ENCODE measurements around the gene RAB24.
"Not testable (repeated sequence)": the region's sequence is repeated elsewhere in the genome, so short reads cannot be mapped to it uniquely, and the experiment has no call there.

RAB24 gene

DNA sequence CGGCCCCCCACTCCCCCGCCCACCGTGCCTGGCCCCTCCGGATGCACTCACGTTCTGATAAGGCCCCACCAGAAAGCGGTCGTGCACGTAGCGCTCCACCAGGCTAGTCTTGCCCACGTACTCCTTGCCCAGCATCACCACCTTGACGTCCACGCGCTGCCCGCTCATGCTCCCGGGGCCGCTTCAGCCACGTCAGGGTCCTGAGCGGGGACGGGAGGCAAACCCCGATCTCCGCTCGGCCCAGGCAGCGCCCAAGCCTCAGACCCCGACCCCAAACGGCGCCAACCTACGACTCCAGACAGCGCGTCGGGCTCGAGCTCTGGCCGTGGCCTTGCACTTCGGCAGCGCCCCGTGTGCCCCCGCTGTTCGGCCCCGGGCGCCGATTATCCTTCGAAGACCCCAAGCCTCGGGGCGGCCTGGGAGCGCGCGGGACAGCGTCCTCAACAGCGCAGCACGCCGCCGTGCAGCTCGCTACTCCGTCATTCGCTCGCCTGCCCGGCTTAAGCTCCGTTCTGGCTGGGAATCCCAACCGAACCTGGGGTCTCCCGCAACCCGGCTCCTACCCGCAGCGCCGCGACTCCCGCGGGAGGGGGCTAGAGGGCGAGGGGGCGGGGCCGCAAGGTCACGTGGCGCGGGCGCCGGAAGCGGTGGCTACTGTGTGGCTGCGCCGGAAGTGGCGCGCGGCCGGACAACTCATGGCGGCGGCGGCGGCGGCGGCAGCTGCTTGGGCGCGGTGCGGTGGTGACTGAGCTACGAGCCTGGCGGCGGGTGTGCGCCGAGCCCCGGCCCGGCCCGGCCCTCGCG, at the start of gene RAB24, which contains the start of gene PRELID1:
Gene RAB24 (minus strand): TSS at position 599 of the 804 bp plus-strand sequence. CDS start 431 bp downstream, at position 168.
Gene PRELID1 (plus strand): TSS at position 679 of the 804 bp plus-strand sequence. CDS start 187 bp downstream, outside the sequence.
- peak; percentile 76 for DNase-seq

- DNase-seq, result no peak
Observed at GRCh38 chr5:177353093-177353492, 49.6 kb upstream of the RAB24 start.

GRCh38 chr5:177351392-177352329, 48.1 kb upstream of the RAB24 start, which contains the start of gene LMAN2:
LMAN2 (minus strand) TSS chr5:177351668; CDS start chr5:177351647, 21 bp downstream.
- DNase-seq, result peak; percentile 91

- no peak for DNase-seq
Observed at GRCh38 chr5:177350776-177351391, 47.4 kb upstream of the RAB24 start.

DNA sequence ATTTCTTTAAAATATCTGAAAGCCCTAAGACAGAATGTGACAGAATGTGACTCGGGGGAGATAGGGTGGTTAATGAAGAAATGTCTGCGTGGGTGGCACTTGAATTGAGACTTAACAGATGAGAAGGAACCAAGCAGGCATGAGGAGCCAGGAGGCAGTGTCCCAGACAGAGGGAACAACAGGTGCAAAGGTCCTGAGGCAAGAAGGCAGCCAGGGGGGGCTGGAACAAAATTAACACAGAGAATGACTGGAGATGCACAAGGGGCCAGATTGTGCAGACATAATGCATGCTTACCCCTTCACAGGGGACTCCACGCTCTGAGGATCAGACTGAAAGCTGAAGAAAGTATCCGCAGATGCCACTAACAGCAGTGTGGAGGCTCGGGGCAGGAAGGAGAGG, 46.2 kb upstream of the RAB24 start:
- DNase-seq, result no peak

DNA sequence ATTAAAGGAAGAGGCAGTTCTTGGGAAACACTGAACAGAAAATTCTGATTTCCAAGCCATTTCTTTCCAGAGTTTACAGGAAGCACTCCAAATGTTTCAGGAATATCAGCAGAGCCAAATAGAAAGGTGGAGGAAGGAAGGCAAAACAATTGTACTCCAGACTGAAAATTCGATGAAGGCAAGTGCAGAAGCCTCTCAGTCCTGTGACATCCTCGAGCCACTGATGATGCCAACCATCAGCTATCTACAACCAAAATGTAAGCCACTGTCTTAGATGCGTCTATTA, 45.8 kb upstream of the RAB24 start:
- DNase-seq, result no peak

- no peak for DNase-seq
Observed at GRCh38 chr5:177347699-177348098, 44.2 kb upstream of the RAB24 start.

- no peak for DNase-seq
Observed at GRCh38 chr5:177346820-177347219, 43.3 kb upstream of the RAB24 start.

GRCh38 chr5:177344891-177345290, 41.4 kb upstream of the RAB24 start:
- DNase-seq, result no peak

GRCh38 chr5:177343777-177344176, 40.3 kb upstream of the RAB24 start:
- DNase-seq, result no peak

- DNase-seq, result not testable (repeated sequence)
Observed at GRCh38 chr5:177343000-177343399, 39.5 kb upstream of the RAB24 start.

GRCh38 chr5:177339107-177339638, 35.7 kb upstream of the RAB24 start:
- no peak for DNase-seq

DNA sequence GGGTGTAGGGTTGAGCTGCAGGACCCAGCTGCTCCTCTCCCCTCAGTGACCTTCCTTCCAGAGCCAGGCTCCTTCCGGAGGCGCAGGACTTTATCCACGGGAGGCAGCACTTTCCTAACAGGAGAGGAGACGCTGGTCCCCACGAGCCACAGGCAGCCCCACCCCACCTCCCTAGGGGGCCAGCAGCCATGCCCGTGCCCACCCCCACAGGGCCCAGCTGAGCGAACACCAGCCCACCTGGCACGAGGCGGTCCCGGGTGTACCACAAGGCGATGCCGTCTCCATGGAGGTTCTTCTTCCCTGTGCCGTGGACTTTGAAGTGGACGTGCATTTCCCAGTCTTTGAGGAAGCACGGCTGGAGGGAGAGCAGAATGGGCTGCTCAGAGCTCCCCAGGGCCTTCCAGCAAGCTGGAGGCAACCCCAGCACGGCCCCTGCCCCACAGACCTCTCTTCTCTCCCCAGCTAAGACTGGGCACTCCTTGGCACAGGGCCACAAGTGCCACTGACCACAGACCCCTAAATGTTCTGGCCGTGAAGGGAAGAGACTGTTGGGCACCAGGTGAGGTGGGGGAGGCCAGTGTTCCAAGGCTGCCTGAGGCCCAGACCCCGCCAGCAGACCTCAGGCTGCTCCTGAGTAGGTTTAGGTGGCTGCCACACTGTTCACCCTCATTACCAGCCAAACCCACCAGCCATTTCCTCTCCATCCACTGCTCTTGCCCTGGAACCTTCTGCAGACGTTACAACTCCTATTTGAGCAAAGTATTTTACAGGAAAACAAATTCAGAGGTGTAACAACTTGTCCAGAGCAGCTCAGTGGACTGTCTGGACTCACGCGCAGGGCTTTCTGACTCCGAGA, 35.0 kb upstream of the RAB24 start:
- no peak for DNase-seq

DNA sequence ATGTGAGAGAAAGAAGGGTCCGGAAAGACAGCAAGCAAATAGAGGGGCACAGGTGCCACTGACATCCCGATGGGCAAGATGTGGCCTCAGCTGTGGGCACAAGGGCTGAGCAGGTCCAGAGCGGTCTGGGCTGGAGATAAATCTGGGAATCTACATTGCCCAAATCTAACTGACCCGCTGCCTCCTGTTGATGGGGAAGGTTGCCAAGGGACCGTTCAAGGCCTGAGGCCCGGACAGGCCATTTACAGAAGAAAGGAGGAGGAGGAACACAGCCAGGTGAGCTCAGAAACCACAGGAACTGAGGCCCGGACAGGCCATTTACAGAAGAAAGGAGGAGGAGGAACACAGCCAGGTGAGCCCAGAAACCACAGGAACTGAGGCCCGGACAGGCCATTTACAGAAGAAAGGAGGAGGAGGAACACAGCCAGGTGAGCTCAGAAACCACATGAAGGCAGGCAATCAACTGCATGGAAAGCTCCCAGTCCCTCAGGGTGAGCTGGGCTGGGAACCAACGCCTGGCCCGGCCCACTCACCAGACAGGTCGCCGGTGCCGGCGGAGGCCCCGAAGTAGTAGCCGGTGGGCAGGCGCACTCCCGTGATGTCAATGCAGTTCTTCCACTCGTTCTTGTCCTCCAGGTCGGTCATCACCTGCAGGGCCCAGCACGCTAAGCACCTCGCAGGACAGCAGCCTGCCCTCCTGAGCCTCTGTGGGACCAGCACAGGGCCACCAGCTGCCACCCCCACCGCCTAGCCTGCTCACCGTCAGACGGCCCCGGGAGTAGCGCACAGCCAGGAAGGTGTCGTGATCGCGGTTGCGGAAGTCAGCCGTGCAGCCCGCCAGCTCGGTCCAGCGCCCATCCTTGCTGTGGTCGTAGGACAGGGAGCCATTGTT, 33.3 kb upstream of the RAB24 start:
- DNase-seq, result no peak

DNA sequence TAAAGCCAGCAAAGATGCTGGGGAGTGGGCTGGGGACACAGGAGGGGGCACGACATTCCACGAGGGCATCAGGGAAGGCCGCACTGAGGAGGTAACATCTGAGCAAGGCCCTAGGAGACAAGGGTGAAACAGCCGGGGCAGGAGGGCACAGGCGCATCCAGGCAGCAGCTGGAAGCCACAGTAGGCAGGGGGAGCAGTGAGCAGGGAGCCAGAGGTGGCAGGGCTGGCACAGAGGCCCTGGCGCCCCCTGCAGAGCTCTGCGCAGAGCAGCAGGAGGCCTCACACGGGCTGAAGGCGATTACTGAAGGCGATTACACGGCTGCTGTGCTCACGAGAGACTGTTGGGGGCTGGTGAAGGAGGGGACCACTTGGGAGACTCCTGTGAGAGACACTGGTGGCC, 32.6 kb upstream of the RAB24 start:
- DNase-seq, result peak; percentile 54

DNA sequence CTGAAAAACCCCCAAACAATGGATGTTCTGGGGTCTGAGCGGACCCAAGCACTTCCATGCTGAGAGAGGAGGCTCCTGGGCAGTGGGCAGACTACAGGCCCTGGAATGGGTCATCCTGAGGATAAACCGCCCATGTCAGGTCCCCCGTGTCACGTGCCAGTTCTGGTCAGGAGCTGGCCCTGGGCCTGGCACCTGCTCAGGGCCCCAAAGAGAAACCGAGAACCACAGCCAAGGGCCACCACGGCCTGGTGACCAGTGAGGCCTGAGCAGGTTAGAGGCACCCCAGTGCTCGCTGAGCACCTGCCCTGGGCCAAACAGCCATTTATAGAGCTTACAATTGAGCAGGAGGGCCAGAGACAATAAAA, 32.2 kb upstream of the RAB24 start:
- DNase-seq, result no peak

GRCh38 chr5:177334781-177335700, 31.5 kb upstream of the RAB24 start:
- no peak for DNase-seq

DNA sequence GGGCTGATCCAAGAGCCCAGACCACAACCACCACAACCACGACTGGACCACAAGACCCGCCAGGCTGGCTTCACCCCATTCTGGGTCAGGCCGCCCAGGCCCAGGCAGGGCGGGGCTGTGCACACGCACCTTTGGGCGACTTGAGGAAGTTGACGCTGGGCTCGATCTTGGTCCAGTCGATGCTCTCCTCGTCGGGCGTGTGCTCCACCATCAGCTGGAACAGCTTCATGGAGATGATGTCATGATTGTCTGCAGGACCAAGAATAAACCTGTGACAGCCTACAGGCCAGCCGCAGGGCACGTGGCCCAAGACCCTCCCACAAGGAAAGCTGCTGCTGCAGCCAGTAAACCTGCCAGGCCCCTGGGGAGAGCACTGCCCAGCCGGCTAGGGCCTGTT, 30.6 kb upstream of the RAB24 start:
- DNase-seq, result no peak

DNA sequence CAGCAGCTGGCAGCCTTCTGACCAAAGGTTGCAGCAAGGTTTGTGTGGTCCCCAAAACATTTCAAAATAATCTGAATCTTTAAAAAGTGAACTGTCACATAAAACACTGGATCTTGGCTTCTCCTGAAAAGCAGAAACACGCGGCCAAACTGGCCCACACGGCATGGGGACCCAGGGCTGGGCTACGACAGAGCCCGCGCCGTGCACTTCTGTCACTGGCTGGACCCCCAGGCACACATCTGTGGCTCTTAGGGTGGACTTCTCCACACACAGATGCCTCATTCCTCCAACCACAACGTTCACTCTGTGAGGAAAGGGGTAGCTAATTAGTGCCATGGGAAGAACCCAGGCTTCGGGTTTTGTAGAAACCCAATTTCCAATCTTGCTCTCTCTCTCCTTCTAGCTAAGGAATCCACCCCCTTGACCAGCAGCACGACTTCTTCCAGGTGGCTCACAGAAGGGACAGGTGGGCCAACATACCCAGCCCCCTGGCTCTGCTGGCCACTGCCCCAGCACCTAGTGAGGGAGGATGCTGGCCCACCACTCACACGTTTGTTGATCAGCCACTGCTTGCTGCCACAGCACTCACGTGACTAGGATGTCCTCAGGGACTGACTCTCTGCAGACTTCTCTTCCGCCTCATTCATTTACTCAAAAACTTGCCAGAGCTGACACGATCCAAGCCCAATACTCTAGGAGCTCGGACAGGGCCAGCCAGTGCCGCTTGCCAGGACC, 30.1 kb upstream of the RAB24 start:
- DNase-seq, result no peak
